ENCODE data around the gene TMEM82.

DNA sequence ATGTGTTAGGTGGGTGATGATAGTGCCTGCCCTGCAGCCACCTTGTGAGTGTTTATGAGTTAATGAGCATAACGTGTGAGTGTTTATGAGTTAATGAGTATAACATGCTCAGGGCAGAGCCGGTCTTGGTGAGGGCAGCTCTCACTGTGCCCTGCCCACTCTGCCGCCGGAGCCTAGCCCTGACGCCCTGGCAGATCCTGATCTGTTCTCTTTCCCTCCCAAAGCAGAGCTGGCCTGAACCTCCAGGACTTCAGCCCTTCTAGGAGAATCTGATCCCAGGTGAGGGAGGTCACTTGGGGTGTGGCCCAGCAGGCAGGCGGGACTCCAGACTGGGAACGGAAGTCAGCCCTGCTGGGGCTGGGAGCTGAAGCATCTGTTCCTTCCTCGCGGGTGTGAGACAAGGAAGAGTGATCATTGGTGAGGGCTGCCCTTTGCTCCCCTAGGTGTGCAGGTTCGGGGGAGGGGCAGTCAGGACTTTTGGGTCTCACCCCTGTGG, 22.0 kb downstream of the TMEM82 start:
- TF ChIP-seq CTCF (IDR thresholded peaks at IDR 0.05) (no peak), POLR2A (IDR thresholded peaks at IDR 0.05) (no peak)
